ENCODE results near the gene GPR132.

DNA sequence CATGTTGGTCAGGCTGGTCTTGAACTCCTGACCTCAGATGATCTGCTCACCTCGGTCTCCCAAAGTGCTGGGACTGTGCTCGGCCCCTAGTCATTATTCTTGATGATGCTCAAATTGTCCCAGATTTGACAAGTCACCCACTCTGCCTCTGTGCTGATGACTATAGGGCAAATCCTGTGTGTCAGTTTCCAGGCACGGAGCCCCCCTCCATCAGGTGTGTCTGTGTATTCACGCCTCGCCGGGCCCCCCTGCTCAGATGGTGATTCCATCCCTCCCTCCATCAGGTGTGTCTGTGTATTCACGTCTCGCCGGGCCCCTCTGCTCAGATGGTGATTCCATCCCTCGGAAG lies 4.3 kb upstream of the GPR132 start:
- TF ChIP-seq, protein P1, sequence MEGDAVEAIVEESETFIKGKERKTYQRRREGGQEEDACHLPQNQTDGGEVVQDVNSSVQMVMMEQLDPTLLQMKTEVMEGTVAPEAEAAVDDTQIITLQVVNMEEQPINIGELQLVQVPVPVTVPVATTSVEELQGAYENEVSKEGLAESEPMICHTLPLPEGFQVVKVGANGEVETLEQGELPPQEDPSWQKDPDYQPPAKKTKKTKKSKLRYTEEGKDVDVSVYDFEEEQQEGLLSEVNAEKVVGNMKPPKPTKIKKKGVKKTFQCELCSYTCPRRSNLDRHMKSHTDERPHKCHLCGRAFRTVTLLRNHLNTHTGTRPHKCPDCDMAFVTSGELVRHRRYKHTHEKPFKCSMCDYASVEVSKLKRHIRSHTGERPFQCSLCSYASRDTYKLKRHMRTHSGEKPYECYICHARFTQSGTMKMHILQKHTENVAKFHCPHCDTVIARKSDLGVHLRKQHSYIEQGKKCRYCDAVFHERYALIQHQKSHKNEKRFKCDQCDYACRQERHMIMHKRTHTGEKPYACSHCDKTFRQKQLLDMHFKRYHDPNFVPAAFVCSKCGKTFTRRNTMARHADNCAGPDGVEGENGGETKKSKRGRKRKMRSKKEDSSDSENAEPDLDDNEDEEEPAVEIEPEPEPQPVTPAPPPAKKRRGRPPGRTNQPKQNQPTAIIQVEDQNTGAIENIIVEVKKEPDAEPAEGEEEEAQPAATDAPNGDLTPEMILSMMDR (conservative IDR thresholded peaks at IDR 0.05; ENCODE audit: low read depth in 2 of 2): no peak
- no peak for TF ChIP-seq EZH2 (IDR thresholded peaks at IDR 0.05; ENCODE audit: low read depth, unreplicated experiment)
